ENCODE results near the gene CHI3L1.

Gene CHI3L1

GRCh38 chr1:203158960-203159665 lies 27.4 kb downstream of the CHI3L1 start:
- Histone ChIP-seq H3K27me3 (ENCODE audit: low read depth, low read length) (peaks cover 87% of the 10 kb centered on the region), H3K4me1 (ENCODE audit: low read length) (peaks cover 5% of the 10 kb centered on the region), H3K9me3 (ENCODE audit: insufficient read depth, low read length) (no peaks in the 10 kb centered on the region), H2AFZ (ENCODE audit: low read depth, low read length) (no peak overlapping the region), H3K36me3 (replicated peaks; ENCODE audit: low read depth, low read length) (no peaks in the 10 kb centered on the region), H4K20me1 (ENCODE audit: insufficient read depth, low read length) (no peaks in the 10 kb centered on the region), H3K9ac (ENCODE audit: low read length) (no peak overlapping the region), H3K79me2 (ENCODE audit: low read length) (no peaks in the 10 kb centered on the region), H3K27ac (ENCODE audit: low read length) (no peak overlapping the region), H3K4me3 (ENCODE audit: low read length) (no peak overlapping the region), H3K4me2 (ENCODE audit: low read length) (no peak overlapping the region)
- no peak for TF ChIP-seq EZH2phosphoT487 (IDR thresholded peaks at IDR 0.05; ENCODE audit: low read depth)
- TF ChIP-seq CTCF (IDR thresholded peaks at IDR 0.05; ENCODE audit: low read depth, low read length), result no peak

GRCh38 chr1:203158423-203158822 lies 28.1 kb downstream of the CHI3L1 start:
- Histone ChIP-seq H3K9me3 (ENCODE audit: insufficient read depth, low read length) (no peaks in the 10 kb centered on the region), H3K27me3 (ENCODE audit: low read depth, low read length) (peaks cover 87% of the 10 kb centered on the region), H3K4me3 (ENCODE audit: low read length) (no peak overlapping the region), H3K4me1 (ENCODE audit: low read length) (peaks cover 5% of the 10 kb centered on the region), H3K27ac (ENCODE audit: low read length) (no peak overlapping the region), H3K4me2 (ENCODE audit: low read length) (no peak overlapping the region), H3K79me2 (ENCODE audit: low read length) (no peaks in the 10 kb centered on the region), H3K9ac (ENCODE audit: low read length) (no peak overlapping the region), H3K36me3 (replicated peaks; ENCODE audit: low read depth, low read length) (no peaks in the 10 kb centered on the region), H2AFZ (ENCODE audit: low read depth, low read length) (no peak overlapping the region), H4K20me1 (ENCODE audit: insufficient read depth, low read length) (no peaks in the 10 kb centered on the region)
- TF ChIP-seq CTCF (IDR thresholded peaks at IDR 0.05; ENCODE audit: low read depth, low read length) (no peak), EZH2phosphoT487 (IDR thresholded peaks at IDR 0.05; ENCODE audit: low read depth) (no peak)

- no peaks in the 10 kb centered on the region for H3K36me3 ChIP-seq (replicated peaks; ENCODE audit: low read depth, low read length)
- H3K4me3 ChIP-seq (ENCODE audit: low read length), result no peak overlapping the region
- no peaks in the 10 kb centered on the region for H3K9me3 ChIP-seq (ENCODE audit: insufficient read depth, low read length)
- no peak overlapping the region for H3K9ac ChIP-seq (ENCODE audit: low read length)
- no peaks in the 10 kb centered on the region for H3K79me2 ChIP-seq (ENCODE audit: low read length)
- no peak overlapping the region for H3K27ac ChIP-seq (ENCODE audit: low read length)
- no peak overlapping the region for H2AFZ ChIP-seq (ENCODE audit: low read depth, low read length)
- H3K27me3 ChIP-seq (ENCODE audit: low read depth, low read length), result peaks cover 85% of the 10 kb centered on the region
- no peak overlapping the region for H3K4me2 ChIP-seq (ENCODE audit: low read length)
- no peak for TF ChIP-seq EZH2phosphoT487 (IDR thresholded peaks at IDR 0.05; ENCODE audit: low read depth)
- TF ChIP-seq CTCF (IDR thresholded peaks at IDR 0.05; ENCODE audit: low read depth, low read length), result no peak
- H4K20me1 ChIP-seq (ENCODE audit: insufficient read depth, low read length), result no peaks in the 10 kb centered on the region
- H3K4me1 ChIP-seq (ENCODE audit: low read length), result no peaks in the 10 kb centered on the region
Observed at GRCh38 chr1:203156280-203156679, 30.2 kb downstream of the CHI3L1 start.

GRCh38 chr1:203153989-203154821 lies 32.3 kb downstream of the CHI3L1 start:
- no peak for TF ChIP-seq CTCF (IDR thresholded peaks at IDR 0.05; ENCODE audit: low read depth, low read length)
- no peak for TF ChIP-seq EZH2phosphoT487 (IDR thresholded peaks at IDR 0.05; ENCODE audit: low read depth)
- no peaks in the 10 kb centered on the region for H3K4me1 ChIP-seq (ENCODE audit: low read length)
- no peaks in the 10 kb centered on the region for H3K79me2 ChIP-seq (ENCODE audit: low read length)
- H3K36me3 ChIP-seq (replicated peaks; ENCODE audit: low read depth, low read length), result no peaks in the 10 kb centered on the region
- no peak overlapping the region for H3K4me3 ChIP-seq (ENCODE audit: low read length)
- no peaks in the 10 kb centered on the region for H3K9me3 ChIP-seq (ENCODE audit: insufficient read depth, low read length)
- no peak overlapping the region for H3K4me2 ChIP-seq (ENCODE audit: low read length)
- H3K9ac ChIP-seq (ENCODE audit: low read length), result no peak overlapping the region
- H2AFZ ChIP-seq (ENCODE audit: low read depth, low read length), result no peak overlapping the region
- H4K20me1 ChIP-seq (ENCODE audit: insufficient read depth, low read length), result no peaks in the 10 kb centered on the region
- no peak overlapping the region for H3K27ac ChIP-seq (ENCODE audit: low read length)
- peaks cover 80% of the 10 kb centered on the region for H3K27me3 ChIP-seq (ENCODE audit: low read depth, low read length)

All from OCI-LY3 (cell line).